Hepatocyte (in vitro differentiated cells): Measurements from ENCODE around the gene FAM20A. TPM values are rescaled to one million over a fixed set of nuclear protein-coding genes. Genes with fewer than 3 reads are reported as not detected.

Experiments used
- DNase-seq: peaks from one replicate; pipeline ENCODE4 v3.0.0-alpha.2; 2016; ENCODE audit warnings: low spot score
- H2AFZ ChIP-seq: fragments of 200-600 bp; sonication (generic); 2 replicates; pipeline ENCODE4 v1.6.0; 2016; ENCODE audit warnings: antibody characterized with exemption, mild to moderate bottlenecking
- H3K27ac ChIP-seq: fragments of 200-600 bp; sonication (generic); 2 replicates; pipeline ENCODE4 v1.5.1; 2016; ENCODE audit warnings: mild to moderate bottlenecking
- H3K27me3 ChIP-seq: fragments of 200-600 bp; sonication (generic); 2 replicates; pipeline ENCODE4 v1.6.1; 2016
- H3K36me3 ChIP-seq: fragments of 200-600 bp; sonication (generic); replicated peaks from 2 replicates; pipeline ENCODE4 v1.5.1; 2016; ENCODE audit warnings: low read depth; ENCODE audit not compliant: insufficient read depth
- H3K4me1 ChIP-seq: fragments of 200-600 bp; sonication (generic); 2 replicates; pipeline ENCODE4 v1.5.1; 2016; ENCODE audit warnings: mild to moderate bottlenecking, moderate library complexity; ENCODE audit not compliant: insufficient read depth
- H3K4me2 ChIP-seq: fragments of 200-600 bp; sonication (generic); 2 replicates; pipeline ENCODE4 v1.6.0; 2016
- H3K4me3 ChIP-seq: fragments of 200-600 bp; sonication (generic); 2 replicates; pipeline ENCODE4 v1.5.1; 2016; ENCODE audit warnings: mild to moderate bottlenecking
- H3K79me2 ChIP-seq: fragments of 200-600 bp; sonication (generic); 2 replicates; pipeline ENCODE4 v1.6.0; 2017; ENCODE audit warnings: mild to moderate bottlenecking
- H3K9me2 ChIP-seq: fragments of 200-600 bp; sonication (generic); replicated peaks from 2 replicates; pipeline ENCODE4 v1.6.0; 2017; ENCODE audit warnings: mild to moderate bottlenecking; ENCODE audit not compliant: insufficient read depth
- H3K9me3 ChIP-seq: fragments of 200-600 bp; sonication (generic); 2 replicates; pipeline ENCODE4 v1.5.1; 2016; ENCODE audit warnings: low read depth, mild to moderate bottlenecking
- H4K20me1 ChIP-seq: fragments of 200-600 bp; sonication (generic); 2 replicates; pipeline ENCODE4 v1.6.0; 2016; ENCODE audit warnings: mild to moderate bottlenecking; ENCODE audit not compliant: insufficient read depth, poor library complexity, severe bottlenecking
- EZH2 ChIP-seq: fragments of 200-600 bp; sonication (generic); IDR thresholded peaks from 2 replicates; pipeline ENCODE4 v1.6.1; 2016; ENCODE audit warnings: antibody characterized with exemption, mild to moderate bottlenecking, borderline replicate concordance
- EZH2phosphoT487 ChIP-seq: fragments of 200-600 bp; sonication (generic); IDR thresholded peaks from one replicate; pipeline ENCODE4 v1.6.1; 2018; ENCODE audit warnings: antibody characterized with exemption, mild to moderate bottlenecking, low read depth, moderate library complexity; ENCODE audit not compliant: unreplicated experiment, severe bottlenecking
- WGBS: methylation state at CpG from one replicate; pipeline ENCODE4 v1.1.6; 2016; ENCODE audit warnings: low lambda C conversion rate; ENCODE audit errors: missing lambda C conversion rate; 5-methylcytosine and 5-hydroxymethylcytosine counted together
- polyA plus RNA-seq: library from polyadenylated mRNA; unstranded; fragments of >200 nt; fragmentation: Nextera tagmentation; extraction: Ambion mirVana; gene quantifications from 2 replicates; pipeline ENCODE4 v1.2.1, GENCODE V29; 2016
- total RNA-seq: library from RNA; depleted of rRNA; stranded (reverse); fragments of >200 nt; gene quantifications from 2 replicates; pipeline ENCODE4 v1.2.3, GENCODE V29; 2014
- TF ChIP-seq, protein P1 (sequence below): fragments of 200-600 bp; sonication (generic); IDR thresholded peaks from 2 replicates; pipeline ENCODE4 v1.5.1; 2016; ENCODE audit warnings: antibody characterized with exemption, mild to moderate bottlenecking; ENCODE audit not compliant: poor library complexity

The FAM20A gene
- total and polyA plus RNA-seq, 2 experiments from 2014 or later: 19.9 to 39.7 TPM

DNA sequence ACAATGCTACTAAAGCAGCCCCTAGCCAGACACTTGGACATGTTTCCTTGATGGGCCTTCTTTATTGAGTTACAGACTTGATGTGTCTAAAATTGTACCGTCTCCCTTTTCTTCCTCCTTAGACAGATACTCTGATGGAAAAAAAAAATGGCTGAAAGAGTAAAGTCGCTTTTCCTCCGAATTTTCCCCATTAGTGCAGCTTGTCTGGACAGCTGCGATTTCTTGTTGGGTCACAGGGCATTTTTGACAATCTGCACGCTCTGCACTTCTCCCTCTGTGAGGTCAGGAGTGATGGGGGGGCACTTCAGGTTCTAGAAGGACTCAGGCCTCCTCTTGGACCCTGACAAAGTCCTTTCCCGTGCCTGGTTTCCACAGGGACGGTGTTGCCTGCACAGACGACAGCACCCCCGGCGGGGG, 89.9 kb downstream of the FAM20A start:
- peaks cover 37% of the 10 kb centered on the region for H3K79me2 ChIP-seq
- no peaks in the 10 kb centered on the region for H3K9me3 ChIP-seq
- no peak for DNase-seq
- peak overlapping the region; percentile 77 for H3K4me2 ChIP-seq
- H3K36me3 ChIP-seq: no peaks in the 10 kb centered on the region
- peak overlapping the region; percentile 100 for H3K27ac ChIP-seq
- 6% methylated on average over 10 of the region's 10 CpGs for WGBS
- H3K27me3 ChIP-seq: no peaks in the 10 kb centered on the region
- H2AFZ ChIP-seq: peak overlapping the region; percentile 58
- no peak for TF ChIP-seq EZH2
- TF ChIP-seq EZH2phosphoT487: no peak
- TF ChIP-seq, protein P1, sequence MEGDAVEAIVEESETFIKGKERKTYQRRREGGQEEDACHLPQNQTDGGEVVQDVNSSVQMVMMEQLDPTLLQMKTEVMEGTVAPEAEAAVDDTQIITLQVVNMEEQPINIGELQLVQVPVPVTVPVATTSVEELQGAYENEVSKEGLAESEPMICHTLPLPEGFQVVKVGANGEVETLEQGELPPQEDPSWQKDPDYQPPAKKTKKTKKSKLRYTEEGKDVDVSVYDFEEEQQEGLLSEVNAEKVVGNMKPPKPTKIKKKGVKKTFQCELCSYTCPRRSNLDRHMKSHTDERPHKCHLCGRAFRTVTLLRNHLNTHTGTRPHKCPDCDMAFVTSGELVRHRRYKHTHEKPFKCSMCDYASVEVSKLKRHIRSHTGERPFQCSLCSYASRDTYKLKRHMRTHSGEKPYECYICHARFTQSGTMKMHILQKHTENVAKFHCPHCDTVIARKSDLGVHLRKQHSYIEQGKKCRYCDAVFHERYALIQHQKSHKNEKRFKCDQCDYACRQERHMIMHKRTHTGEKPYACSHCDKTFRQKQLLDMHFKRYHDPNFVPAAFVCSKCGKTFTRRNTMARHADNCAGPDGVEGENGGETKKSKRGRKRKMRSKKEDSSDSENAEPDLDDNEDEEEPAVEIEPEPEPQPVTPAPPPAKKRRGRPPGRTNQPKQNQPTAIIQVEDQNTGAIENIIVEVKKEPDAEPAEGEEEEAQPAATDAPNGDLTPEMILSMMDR: no peak
- H3K4me3 ChIP-seq: peak overlapping the region; percentile 69
- H3K9me2 ChIP-seq: no peaks in the 10 kb centered on the region
- peaks cover 27% of the 10 kb centered on the region for H3K4me1 ChIP-seq
- H4K20me1 ChIP-seq: peaks cover 28% of the 10 kb centered on the region

DNA sequence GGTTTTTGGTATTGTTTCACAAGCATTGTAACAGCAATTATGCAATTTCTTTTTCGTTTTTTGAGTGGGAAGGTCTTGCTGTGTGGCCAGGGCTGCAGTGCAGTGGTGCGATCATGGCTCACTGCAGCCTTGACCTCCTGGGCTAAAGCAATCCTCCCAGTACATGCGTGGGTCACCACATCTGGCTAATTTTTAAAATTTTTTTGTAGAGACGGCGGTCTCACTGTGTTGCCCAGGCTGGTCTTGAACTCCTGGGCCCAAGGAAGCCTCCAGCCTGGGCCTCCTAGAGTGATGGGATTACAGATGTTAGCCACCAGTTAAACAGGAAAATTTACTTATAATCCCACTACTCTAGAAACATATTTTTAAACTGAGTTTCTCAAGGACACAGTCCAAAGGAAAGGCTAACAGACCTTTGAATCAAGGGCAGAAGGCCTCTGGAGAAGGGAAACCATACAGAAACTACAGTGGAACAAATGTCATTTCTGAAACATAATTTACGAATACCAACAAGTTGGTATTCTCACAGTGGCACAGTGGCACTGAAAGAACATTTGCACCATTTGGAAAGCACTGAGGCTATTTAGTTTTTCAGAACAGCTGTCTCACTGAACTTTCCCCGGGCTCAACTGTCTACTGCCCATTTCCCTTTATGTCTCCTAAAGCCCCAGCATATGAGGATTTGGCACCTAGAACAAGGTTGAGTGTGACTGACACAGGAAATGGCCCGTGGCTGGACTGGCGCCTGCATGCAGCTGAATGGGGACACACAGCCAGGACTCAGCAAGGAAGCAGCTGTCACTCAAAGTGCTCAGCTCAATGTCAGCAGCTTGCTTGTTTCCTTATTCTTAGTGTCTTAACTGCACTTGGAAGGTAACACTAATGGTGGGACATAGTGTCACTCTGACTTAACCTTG, 91.8 kb downstream of the FAM20A start:
- Histone ChIP-seq H3K4me2 (no peak overlapping the region), H4K20me1 (peaks cover 11% of the 10 kb centered on the region), H3K79me2 (peaks cover 18% of the 10 kb centered on the region), H2AFZ (no peak overlapping the region), H3K27ac (no peak overlapping the region), H3K4me1 (peaks cover 21% of the 10 kb centered on the region), H3K9me3 (no peaks in the 10 kb centered on the region), H3K9me2 (no peaks in the 10 kb centered on the region), H3K36me3 (no peaks in the 10 kb centered on the region), H3K27me3 (no peaks in the 10 kb centered on the region), H3K4me3 (no peak overlapping the region)
- DNase-seq: no peak
- TF ChIP-seq EZH2phosphoT487: no peak
- TF ChIP-seq, protein P1: no peak
- TF ChIP-seq EZH2: no peak
- WGBS: 81% methylated on average over 9 of the region's 9 CpGs

DNA sequence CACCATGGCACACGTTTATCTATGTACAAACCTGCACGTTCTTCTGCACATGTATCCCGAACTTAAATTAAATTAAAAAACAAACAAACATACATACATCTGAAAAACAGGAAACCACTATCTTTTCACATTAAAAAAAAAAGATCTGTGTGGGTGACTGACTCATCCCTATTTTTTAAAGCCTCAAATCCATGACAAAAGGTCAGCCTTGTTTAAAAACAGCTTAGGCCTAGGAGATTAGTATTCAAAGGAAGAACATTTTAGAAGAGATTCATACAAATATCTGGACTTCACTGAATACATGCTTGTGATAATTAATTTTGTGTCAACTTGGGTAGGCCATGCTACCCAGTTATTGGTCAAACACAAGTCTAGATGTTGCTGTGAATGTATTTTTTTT, 93.6 kb downstream of the FAM20A start:
- no peak for TF ChIP-seq EZH2
- TF ChIP-seq, protein P1: no peak
- TF ChIP-seq EZH2phosphoT487: no peak
- no peak for DNase-seq
- WGBS: 69% methylated on average over 3 of the region's 3 CpGs
- Histone ChIP-seq H3K27me3 (no peaks in the 10 kb centered on the region), H3K27ac (no peak overlapping the region), H3K4me1 (peaks cover 14% of the 10 kb centered on the region), H3K4me2 (no peak overlapping the region), H2AFZ (no peak overlapping the region), H3K36me3 (no peaks in the 10 kb centered on the region), H3K4me3 (no peak overlapping the region), H3K9me2 (no peaks in the 10 kb centered on the region), H4K20me1 (no peaks in the 10 kb centered on the region), H3K9me3 (no peaks in the 10 kb centered on the region), H3K79me2 (peaks cover under 1% of the 10 kb centered on the region)
